GM19351 (cell line): Measurements from ENCODE around the gene NOP14.
A peak's percentile ranks its signal among the peaks of the same experiment; 100 is the strongest.
"Not testable (repeated sequence)": the region's sequence is repeated elsewhere in the genome, so short reads cannot be mapped to it uniquely, and the experiment has no call there.

Experiments
- ATAC-seq: cut with Tn5 transposase; IDR thresholded peaks from one replicate; pipeline ENCODE4 v1.9.1; 2021; ENCODE audit warnings: mild to moderate bottlenecking, moderate library complexity; ENCODE audit not compliant: unreplicated experiment

The NOP14 gene

DNA sequence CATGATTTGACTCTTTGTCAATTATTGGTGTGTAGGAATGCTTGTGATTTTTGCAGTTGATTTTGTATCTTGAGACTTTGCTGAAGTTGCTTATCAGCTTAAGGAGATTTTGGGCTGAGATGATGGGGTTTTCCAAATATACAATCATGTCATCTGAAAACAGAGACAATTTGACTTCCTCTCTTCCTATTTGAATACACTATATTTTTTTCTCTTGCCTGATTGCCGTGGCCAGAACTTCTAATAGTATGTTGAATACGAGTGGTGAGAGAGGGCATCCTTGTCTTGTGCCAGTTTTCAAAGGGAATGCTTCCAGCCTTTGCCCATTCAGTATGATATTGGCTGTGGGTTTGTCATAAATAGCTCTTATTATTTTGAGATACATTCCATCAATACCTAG, 44.9 kb downstream of the NOP14 start:
- ATAC-seq, result not testable (repeated sequence)

DNA sequence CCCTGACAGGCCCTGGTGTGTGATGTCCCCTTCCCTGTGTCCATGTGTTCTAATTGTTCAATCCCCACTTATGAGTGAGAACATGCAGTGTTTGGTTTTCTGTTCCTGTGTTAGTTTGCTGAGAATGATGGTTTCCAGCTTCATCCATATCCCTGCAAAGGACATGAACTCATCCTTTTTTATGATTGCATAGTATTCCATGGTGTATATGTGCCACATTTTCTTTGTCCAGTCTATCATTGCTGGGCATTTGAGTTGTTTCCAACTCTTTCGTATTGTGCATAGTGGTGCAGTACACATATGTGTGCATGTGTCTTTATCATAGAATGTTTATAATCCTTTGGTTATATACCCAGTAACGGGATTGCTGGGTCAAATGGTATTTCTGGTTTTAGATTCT, 46.5 kb downstream of the NOP14 start:
- ATAC-seq, result not testable (repeated sequence)

DNA sequence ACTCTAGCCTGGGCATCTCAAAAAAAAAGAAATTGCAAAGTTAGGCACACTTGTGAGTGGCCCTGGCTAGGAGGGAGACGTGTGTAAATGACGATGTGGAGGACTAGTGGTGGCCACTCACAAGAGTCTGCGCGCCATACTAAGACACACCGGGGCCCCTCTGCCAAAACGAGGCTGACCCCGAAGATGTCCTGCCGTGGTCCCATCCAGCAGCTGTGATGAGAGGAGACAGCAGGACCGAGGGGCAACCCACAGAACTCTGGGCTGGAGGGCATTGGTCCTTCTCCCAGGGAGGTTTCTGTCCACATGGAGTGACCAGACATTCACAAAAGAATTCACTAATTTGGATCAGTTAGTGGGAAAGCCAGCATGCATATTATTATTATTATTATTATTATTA, 47.4 kb downstream of the NOP14 start:
- no peak for ATAC-seq

DNA sequence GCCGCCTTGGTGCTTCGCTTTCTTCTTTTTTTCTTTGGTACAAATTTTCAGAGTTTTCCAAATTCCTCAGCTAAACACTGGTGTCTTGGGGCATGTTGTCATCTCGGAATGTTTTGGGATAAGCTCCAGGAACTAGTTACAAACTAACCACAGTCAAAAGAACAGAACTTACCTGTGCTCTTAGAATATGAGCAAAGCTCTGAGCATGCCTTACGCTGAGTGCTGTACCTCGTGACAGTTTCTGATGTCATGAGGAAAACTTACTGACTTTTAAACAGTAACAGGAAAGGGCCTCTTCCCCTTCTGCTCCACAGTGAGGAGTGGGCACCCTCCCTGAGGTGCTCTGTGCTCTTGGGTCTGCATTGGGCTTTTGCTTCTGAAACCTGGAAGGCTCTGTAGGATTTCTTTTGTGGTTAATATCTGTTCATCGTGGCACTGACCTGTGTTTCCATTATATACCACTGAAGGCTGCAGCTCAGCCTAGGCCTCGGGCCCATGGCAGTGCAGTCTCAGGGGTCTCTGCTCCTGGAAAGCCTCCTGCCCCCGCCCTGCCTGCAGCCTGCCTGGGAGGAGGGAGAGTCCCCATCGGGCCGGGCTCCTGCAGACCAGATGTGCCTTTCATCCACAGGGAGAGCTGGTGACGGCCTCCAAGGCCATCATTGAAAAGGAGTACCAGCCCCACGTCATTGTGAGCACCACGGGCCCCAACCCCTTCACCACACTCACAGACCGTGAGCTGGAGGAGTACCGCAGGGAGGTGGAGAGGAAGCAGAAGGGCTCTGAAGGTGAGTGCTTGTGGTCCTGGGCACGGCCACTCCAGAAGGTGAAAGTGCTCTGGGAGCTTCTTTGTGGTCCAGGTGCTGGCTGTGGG, 48.7 kb downstream of the NOP14 start:
- peak; percentile 55 for ATAC-seq

DNA sequence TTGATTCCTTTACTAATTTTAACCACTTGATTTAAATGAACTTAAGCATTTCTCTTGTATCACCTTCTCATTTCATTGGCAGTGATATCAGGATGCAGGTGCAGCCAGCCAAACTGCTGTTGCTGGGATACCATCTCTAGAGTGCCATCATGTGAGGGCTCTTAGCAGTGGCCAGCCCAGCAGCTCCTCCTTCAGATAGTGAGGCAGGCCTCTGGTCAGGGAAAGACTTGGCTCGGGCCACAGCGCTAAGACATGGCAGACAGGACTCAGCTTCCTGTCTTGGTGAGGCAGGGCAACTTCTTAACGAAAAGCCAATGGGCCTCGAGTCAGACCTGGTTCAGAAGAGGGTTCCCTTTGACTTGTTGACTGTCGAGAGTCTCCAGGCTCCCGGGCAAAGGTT, 50.0 kb downstream of the NOP14 start:
- ATAC-seq, result no peak

DNA sequence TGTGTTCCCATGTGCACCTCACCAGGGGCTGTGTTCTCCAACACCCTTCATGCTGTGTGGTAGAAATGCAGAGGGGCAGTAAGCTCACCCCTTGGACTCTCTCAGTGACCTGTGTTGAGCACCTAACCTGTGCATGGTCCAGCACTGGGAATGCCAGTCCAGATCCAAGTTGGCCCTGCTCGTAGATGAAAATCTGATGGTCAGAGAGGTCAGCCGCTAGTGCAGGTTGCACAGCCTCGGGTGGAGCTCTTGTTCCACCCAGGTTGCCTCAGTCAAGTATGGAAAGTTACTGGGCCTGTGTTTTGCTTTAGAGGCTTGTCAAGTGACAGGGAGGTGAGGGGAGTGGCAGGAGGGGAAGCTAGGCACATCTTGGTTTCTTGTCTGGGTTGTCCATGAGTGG, 51.3 kb downstream of the NOP14 start:
- no peak for ATAC-seq

DNA sequence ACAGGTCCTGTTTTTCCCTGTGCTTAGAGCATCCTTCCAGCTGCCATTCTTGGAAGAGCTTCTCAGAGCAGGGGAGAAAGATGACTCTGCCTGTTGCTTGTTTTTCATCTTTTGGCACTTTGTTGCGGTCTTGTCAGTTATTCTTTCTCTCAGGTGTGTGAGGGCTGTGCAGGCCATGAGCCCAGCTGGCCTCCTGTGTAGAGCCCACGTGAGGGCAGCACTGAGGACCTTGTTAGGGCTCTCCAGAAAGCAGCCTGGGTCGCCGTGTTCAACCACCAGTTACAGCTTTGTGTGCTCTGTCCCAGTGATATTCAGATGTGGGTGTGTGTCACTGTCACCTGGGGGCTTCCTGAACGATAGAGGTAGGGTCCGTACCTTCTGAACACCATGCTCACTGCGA, 52.8 kb downstream of the NOP14 start:
- ATAC-seq, result no peak

DNA sequence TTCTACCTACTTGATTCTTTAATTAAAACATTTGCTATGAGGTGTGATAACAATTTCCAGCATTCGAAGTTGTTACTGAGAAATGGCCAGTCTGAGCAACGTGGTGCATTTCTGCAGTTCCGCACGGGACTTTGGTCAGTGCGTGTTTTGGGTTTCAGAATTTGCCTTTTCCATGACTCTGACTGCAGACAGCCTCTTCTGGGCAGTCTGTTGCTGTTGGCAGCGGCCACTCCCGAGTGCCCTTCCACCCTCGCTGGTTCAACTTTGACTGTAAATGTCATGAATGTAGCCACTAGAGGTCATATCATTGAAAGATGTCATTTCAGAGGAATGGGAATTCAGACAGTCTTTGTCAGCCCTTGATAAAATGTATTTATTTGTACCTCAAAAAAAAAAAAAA, 53.6 kb downstream of the NOP14 start:
- ATAC-seq, result no peak

DNA sequence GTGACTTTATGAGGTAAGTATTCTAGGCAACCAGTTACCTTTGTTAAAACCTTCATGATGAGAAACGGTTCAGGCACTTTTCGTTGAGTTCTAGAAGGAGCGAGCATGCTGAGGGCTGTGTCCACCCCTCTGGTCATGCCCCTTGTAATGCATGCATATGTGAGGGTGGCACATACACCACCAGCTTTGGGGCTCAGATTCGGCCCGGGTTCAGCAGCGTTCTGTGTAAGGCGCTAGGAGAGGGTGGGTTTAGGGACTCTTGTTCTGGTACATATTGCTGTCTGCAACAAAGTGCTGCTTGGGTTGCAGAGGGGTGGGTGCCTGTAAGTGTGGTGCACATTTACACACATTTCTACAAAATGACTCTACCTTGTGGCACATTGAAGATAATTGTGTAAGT, 54.5 kb downstream of the NOP14 start:
- ATAC-seq, result no peak

DNA sequence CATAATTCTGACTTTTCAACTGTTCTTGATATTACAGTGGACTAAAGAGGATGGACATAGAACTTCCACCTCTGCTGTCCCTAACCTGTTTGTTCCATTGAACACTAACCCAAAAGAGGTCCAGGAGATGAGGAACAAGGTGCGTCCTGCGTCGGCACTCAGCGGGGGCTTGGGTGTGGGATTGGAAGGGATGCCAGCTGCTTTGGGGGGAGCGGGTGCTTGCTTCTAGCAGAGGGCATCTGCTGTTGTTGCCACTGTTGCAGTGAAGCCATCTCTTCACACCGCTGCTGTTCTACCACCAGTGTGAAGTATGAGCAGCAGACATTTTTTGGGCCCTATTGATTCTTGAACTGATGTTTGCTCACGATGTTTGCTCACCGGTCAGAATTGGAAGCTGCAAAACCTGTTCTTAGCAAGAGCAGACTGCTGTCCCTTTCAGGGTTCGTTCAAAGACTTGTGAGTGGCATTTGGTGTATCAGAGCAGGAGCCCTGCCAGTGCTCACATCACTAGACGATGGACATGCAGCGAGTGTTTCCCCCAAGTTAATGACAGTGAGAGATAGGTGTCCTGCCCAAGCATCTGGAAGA, 55.4 kb downstream of the NOP14 start:
- ATAC-seq, result no peak

DNA sequence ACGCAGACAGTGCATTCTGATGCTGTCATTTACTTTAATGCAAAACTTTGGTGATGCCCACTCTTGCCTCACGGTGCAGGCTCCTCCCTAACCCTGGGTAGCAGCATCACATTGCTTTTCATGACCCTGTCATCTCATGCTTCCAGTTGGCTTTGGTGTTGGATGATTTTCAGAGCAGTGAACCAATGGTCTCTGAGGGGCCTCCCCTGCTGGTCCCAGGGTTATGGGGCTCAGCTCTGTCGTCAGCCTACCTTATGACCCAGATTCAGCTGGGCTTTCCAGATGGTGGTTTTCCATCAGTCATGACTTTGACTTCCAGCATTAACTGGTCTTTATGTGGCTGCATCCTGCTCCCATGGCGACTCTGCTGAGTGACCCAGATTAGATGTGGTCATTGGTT, 56.0 kb downstream of the NOP14 start:
- ATAC-seq, result no peak

DNA sequence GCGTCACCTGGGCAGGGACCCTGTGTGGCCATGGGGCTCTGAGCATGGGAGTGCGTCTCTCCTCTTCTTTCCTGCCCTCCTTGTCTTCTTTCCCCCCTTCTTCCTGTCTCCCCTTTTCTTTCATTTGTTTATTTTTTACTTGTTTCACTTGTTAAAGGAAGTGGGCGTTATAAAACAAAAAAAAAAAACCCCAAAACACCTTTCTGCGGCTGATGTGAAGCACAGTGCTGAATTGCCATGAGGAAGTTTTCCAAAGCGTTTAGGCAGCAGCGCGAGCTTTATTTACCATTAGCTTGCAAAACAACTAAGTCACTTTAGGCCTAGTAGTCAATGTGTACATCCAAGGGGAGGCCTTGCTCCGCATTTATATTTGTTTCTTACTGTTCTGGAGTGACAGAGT, 57.0 kb downstream of the NOP14 start:
- no peak for ATAC-seq

DNA sequence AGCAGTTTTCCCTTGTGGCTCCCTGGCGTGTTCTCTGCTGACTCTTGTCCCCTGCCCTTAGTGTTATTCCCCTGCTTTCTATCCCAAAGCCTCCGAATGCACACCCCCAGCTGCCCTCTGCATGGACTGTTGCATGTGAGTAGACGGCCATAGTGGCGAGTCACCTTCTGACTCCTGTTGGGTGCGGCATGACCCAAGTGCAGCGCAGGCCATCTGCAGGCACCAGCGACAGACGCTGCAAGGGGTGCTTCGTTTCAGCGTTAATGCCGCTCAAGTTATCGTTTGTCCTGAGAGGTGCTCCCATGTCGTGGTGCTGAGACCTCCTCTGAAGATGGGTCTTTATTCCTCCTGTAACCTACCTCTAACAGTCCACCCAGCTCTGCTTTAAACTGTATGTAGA, 57.7 kb downstream of the NOP14 start:
- ATAC-seq, result no peak

DNA sequence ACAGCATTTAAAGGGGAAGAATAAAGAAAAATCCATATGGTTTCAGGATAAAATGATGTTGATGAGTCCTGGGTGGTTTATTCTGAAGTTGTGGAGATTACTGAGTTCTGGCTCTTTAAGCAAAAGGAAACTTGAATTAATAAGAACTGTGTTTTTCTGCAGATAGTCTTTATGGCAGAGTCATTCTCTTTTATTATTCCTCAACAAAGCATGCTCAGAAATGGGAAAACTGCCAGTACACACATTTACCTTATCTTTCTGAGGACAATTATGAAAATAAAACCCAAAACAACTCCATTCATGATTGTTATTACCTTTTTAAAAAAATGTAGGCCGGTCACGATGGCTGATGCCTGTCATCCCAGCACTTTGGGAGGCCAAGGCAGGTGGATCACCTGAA, 61.1 kb downstream of the NOP14 start:
- ATAC-seq, result no peak

DNA sequence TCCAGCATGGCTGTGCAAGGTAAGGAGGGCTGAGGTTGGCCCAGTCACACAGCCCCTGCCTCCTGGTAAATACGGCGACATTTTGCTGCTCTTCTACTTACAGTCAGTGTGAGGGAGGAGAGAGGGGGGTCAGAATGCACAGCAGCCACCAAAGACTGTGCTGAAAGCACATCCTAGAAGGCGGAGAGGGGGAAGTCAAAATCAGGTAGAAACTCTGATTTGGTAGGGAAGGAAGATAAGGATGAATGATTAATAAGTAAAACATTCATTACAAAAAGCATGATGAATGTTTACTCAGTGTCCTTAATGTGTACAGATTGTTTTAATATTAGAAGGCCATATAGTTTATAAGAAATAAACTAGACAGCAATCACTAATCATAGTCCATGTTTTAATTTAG, 62.0 kb downstream of the NOP14 start:
- no peak for ATAC-seq

DNA sequence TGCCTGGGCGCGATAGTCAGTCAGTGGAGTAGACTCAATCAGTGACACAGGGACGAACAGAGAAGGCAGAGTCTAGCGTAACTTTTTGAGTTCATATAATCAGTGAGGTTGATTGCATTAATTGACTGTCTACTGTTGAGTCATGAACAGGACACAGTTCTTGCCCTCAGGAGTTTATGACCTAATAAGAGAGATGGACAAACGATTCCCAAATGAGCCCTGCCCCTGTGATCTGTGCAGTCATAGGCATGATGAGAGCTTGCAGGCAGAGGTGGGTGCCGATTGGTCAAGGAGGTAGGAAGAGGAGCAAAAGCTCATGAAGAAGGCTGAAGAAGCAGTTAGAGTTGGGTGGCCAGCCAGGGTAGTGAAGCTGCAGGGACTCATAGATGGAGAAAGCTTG, 62.5 kb downstream of the NOP14 start:
- ATAC-seq, result no peak

DNA sequence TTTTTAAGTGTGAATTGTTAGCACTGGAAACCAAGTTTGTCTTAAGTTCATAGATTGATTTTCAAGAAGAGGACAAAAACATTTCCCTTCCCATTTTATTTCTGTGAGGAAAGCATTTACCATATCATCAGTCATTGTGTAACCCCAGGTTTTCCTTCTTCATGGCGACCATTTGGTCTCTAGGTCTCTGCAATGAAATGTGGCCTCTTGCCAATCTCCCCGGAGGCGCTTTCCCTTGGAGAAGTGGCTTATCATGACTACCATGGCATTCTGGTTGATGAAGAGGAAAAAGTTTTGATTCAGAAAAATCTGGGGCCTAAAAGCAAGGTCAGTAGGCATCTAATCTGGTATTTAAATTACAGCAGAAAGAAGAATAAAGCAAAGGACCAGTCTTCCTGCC, 65.2 kb downstream of the NOP14 start:
- ATAC-seq, result no peak

DNA sequence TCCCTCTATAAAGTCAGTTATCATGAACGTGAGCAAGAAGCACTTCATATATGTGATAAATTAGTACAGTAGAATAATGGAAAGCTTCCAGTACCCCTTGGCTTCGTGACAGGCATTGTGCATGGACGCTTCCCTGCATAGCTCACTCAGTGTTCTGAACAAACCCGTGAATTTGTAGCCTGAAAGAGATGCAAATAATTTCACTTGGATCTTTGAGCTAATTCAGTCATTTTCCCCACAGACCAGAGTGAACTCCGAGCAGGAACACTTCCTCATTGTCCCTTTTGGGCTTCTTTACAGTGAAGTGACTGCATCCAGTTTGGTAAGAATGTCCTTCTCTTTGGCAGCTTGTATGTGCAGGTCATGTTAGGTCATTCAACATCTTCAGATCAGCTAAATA, 69.4 kb downstream of the NOP14 start:
- no peak for ATAC-seq

DNA sequence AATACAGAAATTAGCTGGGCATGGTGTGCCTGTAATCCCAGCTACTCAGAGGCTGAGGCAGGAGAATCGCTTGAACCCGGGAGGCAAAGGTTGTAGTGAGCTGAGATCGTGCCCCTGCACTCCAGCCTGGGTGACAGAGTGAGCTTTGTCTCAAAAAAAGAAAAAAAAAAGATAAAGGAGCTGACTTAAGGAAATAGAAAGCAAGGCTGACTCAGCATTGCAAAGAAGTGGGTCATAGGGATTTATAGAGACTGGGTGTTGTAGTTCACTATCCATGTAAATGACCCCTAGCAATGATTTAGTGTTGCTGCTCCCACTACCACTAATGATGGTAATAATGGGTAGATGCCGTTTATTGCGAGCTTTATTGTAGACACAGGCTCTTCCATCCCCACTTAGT, 71.9 kb downstream of the NOP14 start:
- no peak for ATAC-seq

DNA sequence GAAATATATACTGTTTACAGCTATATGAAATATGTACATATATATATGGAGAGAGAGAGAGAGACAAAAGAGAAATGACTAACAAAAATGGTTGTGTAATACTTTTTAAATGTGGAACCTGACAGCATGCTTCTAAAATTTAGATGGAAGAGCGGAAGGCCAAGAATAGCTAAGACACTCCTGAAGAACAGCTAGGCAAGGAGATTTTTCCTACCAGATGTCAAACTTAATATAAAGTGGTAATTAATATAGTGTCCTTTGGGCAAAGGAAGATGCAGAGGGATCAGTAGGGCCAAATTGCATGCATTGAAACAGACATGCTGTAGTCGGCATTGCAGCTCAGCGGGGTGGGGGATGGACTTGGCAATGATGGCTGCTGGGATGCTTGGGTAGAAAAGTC, 74.3 kb downstream of the NOP14 start:
- no peak for ATAC-seq
